IMR-90 (cell line): ENCODE data around the gene AUTS2.

Experiments used
- POLR2A ChIP-seq: IDR thresholded peaks from 2 replicates; pipeline ENCODE4 v1.6.1; 2012; ENCODE audit warnings: mild to moderate bottlenecking, low read depth, low read length
- TF ChIP-seq, protein P1 (sequence below): conservative IDR thresholded peaks from 2 replicates; pipeline ENCODE4 v1.5.1; 2012; ENCODE audit warnings: mild to moderate bottlenecking, low read depth, low read length, improper control_type of control experiment
- TF ChIP-seq, protein P2 (sequence below): fragments of 150-350 bp; IDR thresholded peaks from 2 replicates; pipeline ENCODE4 v1.6.1; 2017; ENCODE audit warnings: mild to moderate bottlenecking, antibody characterized with exemption, low read length, low read depth

GRCh38 chr7:70301673-70302185 lies 703.5 kb downstream of the AUTS2 start:
- no peak for TF ChIP-seq POLR2A
- TF ChIP-seq, protein P1, sequence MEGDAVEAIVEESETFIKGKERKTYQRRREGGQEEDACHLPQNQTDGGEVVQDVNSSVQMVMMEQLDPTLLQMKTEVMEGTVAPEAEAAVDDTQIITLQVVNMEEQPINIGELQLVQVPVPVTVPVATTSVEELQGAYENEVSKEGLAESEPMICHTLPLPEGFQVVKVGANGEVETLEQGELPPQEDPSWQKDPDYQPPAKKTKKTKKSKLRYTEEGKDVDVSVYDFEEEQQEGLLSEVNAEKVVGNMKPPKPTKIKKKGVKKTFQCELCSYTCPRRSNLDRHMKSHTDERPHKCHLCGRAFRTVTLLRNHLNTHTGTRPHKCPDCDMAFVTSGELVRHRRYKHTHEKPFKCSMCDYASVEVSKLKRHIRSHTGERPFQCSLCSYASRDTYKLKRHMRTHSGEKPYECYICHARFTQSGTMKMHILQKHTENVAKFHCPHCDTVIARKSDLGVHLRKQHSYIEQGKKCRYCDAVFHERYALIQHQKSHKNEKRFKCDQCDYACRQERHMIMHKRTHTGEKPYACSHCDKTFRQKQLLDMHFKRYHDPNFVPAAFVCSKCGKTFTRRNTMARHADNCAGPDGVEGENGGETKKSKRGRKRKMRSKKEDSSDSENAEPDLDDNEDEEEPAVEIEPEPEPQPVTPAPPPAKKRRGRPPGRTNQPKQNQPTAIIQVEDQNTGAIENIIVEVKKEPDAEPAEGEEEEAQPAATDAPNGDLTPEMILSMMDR = no peak
- TF ChIP-seq, protein P2, sequence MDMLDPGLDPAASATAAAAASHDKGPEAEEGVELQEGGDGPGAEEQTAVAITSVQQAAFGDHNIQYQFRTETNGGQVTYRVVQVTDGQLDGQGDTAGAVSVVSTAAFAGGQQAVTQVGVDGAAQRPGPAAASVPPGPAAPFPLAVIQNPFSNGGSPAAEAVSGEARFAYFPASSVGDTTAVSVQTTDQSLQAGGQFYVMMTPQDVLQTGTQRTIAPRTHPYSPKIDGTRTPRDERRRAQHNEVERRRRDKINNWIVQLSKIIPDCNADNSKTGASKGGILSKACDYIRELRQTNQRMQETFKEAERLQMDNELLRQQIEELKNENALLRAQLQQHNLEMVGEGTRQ = no peak
